GM18502 (cell line): ENCODE results near the gene COL4A6.
"Not testable (repeated sequence)": the region's sequence is repeated elsewhere in the genome, so short reads cannot be mapped to it uniquely, and the experiment has no call there.

Experiments used
- ATAC-seq: cut with Tn5 transposase; IDR thresholded peaks from one replicate; pipeline ENCODE4 v1.9.1; 2021; ENCODE audit warnings: mild to moderate bottlenecking; ENCODE audit not compliant: unreplicated experiment, poor library complexity

The COL4A6 gene

DNA sequence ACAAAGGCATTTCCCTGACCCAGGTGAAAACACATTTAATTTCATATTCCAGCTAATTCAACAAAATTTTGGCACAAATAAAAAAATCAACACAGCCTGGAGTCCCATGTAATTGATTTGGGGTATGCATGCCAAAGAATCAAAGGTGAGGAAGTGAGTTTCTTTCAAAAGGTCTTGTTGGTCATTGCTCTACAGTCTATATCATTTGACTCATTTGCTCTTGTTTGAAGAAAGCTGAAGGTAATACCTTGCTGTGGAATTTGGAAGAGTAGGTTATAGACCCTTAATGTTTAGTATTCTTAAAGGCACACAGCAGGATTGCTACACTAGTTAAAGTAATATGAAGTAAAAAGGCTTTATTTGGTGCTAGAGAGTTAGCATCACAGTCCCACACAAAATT is 25.4 kb downstream of the COL4A6 start:
- ATAC-seq: no peak

DNA sequence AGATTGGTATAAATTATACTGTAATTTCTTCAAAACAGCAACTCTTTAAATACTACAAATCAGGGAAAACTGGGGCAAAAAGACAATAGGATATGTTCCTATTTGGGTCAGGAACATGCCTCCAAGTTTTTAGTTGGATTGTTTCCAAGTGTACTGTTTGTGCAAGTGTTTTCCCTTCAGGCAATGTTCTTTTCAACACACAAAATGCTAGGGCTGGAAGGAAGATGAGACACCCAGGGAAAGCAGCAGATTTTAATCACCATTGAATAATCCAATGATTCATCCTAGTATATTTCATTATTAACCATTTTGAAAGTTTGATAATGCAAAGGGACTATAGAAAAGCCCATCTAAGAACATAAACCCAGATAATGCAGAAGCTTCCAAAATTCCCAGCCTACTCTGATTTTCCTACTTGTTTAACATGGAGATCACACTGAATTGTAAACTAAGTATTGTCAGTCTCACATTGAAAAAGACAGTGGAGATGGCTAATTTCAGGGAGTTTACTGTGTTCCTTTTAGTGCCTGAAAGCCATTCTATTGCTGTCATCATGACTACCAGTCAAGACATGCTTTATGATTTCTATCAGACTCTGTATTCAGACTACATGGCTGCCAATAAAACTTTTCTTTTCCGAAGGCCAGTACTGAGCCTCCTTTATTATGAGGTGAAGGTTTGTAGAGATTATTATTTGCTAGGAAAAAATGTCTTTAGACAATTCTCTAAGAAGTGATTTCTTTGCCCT is 38.6 kb downstream of the COL4A6 start:
- ATAC-seq: no peak

DNA sequence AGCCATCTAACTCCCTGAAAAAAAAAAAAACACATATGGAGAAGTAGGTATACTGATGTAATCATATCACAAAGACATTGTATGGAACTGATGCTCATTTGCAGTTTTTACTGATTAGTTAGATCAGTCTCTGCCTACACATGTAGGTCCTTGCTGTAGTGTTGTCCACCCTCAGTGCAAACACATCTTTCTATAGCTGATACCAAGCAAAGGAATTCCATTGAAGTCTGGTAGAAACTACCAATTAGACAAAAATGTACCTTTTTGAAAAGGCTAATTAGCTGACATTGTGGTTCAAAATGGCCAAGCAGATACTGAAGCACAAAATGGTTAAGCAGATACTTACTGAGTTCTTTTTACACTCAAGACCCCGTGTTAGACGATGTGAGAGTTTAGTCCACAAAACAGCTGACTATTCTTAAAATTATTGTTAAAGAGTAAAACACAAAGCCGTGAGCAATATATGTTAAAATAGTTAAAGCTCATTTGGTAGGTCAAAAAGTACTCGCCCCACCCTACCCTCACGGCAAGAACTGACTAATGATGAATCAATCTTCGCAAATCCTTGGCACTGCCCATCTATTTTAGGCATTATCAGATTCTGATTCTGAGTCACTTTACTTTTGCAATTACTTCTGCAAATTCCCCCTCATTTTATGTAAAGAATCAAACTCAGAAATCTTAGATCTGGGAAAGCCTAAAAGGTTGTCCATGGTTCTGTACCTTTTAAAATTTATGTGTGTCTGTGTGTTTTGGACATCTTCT is 40.4 kb downstream of the COL4A6 start:
- peak; percentile 63 for ATAC-seq

DNA sequence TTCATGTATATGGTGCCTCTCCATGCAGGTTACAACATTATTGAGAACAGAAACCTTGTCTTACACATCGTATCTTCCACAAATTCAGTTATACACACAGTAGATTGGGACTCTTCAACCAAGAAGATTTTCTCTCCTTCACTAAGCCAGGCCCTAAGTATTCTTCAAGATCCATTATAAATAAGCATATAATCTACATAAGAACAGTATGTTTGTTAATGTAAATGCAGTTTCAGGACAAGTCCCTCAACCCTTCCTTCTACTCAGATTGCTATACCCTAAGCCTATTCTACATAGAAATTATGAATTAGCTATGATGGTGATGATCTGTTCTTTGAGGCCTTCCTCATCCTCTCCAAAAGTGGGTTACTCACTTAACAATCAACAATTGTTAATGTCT is 41.2 kb downstream of the COL4A6 start:
- ATAC-seq: no peak

DNA sequence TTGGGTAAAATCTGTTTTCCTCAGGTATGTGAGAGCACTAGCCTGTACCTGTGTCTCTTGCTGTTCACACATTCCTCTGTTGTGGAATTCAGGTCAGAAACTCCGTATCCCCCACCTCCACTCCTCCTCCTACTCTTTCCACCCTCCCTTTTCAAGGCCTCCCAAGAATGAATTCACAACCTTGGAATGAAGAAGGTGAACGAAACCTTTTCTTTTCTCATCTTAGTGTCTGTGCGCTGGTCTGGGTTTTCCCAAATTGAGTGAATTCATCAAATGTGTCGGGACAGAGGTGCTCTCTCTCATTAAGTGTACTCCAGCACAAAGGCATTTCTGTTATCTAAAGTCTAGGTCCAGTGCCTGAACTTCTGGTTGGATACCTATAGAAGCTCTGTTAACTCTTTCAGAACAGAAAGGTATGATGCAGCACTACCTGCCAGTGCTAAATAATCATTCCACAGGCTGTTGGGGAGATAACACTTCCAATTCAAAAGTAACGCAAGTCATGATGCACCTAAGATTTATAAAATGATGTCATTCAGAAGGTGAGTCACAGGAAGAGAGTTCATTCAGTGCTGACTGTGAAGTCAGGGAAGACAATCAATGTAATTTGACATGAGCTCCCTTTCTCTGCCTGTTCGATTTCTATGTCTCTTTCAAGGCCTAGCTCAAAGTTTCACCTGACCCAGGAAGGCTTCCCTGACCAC is 41.9 kb downstream of the COL4A6 start:
- no peak for ATAC-seq

DNA sequence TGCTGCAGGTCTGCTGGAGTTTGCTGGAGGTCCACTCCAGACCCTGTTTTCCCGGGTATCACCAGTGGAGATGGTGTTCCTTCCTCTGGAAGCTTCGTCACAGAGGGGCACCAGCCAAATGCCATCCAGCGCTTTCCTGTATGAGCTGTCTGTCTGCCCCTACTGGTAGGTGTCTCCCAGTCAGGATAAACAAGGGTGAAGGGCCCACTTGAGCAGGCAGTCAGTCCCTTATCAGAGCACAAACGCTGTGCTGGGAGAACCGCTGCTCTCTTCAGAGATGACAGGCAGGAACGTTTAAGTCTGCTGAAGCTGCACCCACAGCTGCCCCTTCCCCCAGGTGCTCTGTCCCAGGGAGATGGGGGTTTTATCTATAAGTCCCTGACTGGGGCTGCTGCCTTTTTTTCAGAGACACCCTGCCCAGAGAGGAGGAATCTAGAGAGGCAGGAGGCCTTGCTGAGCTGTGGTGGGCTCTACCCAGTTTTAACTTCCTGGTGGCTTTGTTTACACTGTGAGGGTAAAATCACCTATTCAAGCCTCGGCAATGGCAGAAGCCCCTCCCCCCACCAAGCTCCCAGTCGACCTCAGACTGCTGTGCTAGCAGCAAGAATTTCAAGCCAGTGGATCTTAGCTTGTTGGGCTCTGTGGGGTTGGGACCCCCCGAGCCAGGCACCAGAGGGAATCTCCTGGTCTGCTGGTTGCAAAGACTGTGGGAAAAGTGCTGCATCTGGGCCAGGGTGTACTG is 47.1 kb downstream of the COL4A6 start:
- not testable (repeated sequence) for ATAC-seq

DNA sequence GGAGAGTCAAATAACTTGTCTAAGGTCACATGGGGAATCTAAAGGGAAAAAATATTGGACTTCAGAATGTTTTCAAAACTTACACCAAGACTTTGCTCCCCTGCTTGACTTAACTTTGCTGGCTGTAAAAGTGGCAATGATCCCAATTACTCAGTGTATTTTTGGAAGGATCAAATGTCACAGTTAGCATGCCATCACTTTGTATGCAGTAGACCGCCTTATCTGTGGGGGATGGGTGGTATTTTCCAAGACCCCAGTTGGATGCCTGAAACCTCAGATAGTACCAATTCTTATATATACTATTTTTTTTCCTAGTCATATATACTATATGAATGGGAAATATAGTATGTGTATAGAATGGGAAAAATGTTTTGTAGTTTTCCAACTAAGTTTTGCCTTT is 53.4 kb downstream of the COL4A6 start:
- ATAC-seq: no peak

DNA sequence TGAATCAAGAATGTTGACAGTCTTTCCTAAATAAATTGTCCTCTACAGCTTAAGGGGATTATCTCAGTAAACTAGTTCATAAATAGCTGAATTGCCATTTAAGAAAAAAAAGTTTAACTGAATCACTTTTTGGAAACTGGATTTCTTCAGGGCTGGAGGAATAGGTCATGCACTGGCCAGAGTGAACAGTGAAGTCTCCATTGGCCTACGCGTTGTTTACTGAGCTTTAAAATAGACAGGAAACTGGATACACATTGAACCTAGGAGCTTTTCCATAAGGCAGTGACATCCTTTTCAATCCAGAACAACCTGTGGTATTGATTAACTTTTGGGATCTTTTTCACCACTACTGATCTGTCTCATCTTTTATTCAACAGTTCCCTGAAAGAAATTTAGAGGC is 58.0 kb downstream of the COL4A6 start:
- ATAC-seq: no peak

DNA sequence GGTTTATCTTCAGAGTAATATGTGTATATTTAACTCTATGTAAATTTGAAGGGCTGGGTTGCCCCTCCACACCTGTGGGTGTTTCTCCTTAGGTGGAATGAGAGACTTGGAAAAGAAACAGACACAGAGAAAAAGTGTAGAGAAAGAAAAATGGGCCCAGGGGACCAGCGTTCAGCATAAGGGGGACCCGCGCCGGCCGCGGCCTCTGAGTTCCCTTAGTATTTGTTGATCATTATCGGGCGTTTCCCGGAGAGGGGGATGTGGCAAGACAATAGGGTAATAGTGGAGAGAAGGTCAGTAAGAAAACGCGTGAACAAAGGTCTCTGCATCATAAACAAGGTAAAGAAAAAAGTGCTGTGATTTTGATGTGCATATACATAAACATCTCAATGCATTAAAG is 61.4 kb downstream of the COL4A6 start:
- not testable (repeated sequence) for ATAC-seq

DNA sequence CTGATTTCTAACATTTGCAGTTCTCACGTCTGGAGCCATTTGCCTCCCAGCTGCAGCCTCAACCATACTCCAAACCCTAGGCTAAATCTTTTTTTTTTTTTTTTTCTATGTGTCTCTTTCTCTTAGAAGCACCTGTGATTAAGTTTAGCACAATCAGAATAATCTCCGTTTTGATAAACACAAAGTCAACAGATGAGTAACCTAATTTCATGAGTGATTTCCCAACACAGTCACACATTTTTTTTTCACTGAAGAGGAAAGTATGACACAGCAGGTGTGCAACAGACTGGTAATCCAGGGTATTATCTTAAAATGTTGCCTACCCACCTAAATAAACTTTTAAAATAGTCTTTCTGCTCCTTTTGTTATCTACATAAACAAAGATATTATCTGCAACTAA is 62.6 kb downstream of the COL4A6 start:
- ATAC-seq: not testable (repeated sequence)

DNA sequence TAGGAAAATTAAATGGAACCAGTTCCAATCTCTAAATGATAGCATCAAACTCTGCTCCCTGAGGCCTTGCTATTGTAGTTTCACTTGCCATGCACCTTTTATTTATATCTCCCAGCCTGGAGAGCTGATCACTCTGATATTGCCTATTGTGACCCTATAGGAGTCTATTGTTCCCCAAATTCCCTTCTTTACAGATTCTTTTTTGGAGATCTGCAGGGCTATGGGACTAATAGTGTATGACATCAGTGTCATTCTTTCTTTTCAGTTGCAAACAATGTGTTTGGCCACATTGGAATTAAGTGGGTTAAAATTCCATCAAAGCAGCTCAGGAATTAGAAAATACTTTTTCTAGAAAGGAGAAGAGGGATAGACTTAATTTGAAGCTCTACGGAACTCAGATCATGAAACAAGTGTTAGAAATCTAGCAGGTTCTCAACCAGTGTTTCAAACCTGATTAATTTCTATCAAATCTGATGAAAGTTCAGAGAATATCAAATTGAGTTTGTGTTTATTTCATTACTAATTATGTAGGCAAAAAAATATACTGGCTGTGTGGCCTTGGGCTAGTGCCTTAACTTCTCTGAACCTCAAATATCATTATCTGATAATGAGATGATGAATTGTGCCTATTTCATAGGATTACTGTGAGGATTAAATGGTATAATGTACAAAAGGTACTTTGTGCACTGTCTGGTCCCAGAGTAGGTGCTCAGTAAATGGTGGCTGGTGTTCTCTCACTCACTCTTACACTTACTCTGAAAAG is 71.4 kb downstream of the COL4A6 start:
- ATAC-seq: no peak

DNA sequence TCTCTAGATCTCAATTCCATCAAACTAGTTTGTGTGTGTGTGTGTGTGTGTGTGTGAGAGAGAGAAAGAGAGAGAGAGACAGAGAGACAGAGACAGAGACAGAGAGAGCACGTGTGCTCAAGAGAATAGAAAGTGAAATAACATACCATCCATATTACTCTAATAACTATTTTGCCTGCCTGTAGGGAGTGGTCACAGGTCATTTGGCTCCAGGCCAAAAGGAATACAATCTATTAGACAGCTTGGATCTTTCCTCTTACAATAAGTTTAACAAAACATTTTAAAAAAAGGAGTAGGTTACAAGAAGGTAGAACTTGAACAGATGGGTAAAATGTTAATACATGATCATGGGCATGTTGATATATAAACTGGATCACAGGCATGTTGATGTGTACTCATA is 76.2 kb downstream of the COL4A6 start:
- no peak for ATAC-seq

DNA sequence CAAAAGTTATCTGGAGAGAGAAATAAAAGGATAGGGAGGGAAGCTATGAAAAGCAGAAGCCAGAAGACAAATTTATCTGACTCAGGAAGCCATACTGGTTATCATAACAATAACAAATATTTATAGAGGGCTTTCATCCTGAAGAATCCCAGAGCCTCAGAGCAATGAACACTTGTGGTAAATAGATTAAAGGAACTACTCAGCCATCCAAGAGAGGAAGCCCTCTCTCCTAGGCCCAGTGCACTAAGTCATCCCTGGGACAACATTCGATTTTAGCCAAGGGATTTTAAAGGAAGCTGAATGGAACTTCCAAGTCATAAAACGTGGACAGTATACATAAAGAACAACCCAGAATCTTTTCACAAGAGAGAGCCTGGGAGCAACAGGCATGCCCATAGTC is 76.9 kb downstream of the COL4A6 start:
- ATAC-seq: no peak

DNA sequence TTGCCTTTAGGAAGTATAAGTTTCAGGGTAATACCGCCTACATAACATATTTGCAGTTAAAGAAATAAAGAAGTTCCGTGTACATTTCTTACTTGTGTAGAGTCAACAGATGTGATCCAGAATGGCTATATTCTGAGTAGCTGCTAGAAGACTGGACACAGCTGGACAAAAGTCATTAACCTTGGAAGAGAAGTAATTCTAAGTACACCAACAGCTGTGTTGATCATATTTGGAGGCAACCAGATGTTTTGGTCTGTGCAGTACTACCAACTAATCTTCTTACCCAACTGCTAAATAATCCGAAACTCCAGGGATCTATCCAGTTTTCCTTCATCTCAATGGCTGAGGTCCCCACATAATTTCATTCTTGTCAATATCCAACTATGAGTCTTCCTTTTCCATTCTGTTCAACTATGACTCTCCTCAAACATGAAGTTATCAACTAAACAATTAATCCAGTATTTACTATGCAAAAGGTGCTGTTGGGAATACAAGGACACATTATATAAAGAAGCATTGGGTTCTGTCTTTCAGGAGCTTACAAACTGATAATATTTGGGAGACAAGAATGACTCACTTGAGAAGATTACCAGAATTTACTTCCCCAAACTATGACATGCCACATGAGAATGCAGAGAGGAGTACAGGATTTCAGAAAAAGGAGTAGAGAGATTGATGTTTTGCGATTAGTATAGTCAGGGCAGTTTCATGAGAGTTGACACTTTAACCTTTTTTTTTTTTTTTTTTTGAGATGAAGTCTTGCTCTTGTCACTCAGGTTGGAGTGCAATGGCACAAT is 78.2 kb downstream of the COL4A6 start:
- no peak for ATAC-seq

DNA sequence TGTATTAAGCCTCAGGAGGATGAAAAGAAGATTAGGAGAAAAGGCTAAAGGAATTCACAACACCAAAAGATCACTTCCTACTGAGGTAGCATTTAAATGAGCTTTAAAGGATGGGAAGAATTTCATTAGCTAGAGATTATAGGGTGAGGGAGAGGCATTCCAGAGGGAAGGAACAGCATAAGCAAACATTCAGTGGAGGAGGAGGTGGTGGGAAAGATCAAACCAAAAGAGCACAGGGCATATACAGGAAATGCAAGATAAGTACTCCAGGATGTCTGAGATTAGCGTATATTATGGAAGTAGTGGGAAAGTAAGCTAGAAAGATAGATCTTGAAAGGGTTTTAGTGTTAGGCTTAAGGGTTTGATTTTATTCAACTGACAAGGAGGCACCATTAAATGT is 84.8 kb downstream of the COL4A6 start:
- ATAC-seq: no peak

DNA sequence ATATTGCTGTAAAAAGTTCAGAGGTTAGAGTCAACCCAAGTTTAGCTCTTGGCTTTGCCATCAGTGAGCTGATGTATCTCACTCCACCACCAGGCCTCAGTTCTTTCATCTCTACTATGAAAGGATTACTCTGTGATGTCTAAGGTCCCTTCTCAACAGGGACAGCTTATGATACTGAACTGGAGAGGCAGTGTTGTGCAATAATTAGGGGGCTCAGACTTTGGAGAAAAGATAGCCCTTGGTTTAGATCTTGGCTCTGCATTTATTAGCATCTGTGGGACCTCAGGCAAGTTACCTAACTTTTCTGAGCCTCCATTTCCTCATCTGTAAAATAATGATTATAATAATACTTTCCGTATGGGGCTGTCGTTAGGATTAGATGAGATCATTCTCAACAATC is 89.0 kb downstream of the COL4A6 start:
- ATAC-seq: no peak

DNA sequence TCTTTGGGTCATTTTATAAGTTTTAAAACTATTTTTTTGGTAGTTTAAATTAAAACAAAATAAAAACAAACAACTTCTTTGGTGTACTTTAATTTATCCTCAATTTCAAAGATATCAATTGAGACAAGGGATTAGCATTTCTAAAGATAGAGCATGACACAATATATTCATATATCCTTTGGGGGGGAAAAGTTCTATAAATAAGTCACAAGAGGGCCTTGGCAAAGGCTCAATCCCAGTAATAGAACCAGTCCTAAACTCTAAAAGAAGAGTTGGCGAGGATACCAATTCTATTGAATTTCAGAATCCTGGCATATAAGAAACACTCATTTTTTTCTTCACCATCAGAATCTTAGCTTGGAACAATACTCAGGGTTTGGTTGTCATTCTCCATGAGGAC is 89.7 kb downstream of the COL4A6 start:
- ATAC-seq: no peak

DNA sequence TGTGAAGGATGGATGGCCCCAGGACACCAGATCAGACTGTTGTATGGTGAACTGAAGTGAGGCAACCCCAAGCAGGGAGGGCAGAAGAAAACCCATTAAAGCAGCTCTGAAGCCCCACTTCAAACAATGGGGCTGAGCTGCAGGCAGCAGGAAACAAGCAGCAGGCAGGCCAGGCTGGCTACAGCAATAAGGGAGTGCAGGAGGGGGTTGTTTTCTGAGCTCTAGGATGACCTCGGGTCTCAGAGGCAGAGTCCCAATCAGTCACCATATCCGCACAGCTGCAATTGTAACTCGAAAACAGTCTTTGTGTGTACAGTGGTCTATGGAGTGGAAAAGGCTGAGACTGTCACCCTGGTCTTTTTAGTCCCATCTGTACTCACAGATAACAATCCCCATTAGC is 90.4 kb downstream of the COL4A6 start:
- ATAC-seq: no peak

DNA sequence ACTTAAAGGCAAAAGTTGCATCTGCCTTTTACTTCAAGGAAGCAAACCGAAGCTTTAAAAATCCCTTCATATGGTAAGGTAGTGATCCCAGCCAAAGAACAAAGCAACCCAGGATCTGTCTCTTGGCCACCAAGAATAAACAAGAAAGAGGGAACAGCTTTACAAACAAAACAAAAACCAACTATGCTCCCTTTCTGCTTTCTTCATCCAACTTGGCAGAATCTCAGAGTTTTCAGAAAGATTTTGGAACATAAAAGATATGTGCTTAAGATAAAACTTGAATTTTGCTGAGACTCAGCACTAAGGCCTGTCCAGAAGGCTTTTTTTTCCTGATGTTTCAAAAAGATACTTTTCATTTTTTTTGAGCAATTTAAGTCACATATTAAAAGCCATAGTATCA is 94.0 kb downstream of the COL4A6 start:
- no peak for ATAC-seq
